GM23338 (cell line): Measurements from ENCODE around the gene CAST. TPM values are rescaled to one million over a fixed set of nuclear protein-coding genes. Genes with fewer than 3 reads are reported as not detected.

ENCODE experiments used
- ATAC-seq: fragments of 200-7000 bp; cut with Tn5 transposase; 3 replicates; pipeline ENCODE4 v1.9.1; 2020
- DNase-seq: peaks from one replicate; pipeline ENCODE4 v3.0.0-alpha.2; 2015; ENCODE audit warnings: low spot score
- H2AFZ ChIP-seq: fragments of 200-600 bp; sonication (generic); 2 replicates; pipeline ENCODE4 v1.8.0; 2016; ENCODE audit warnings: antibody characterized with exemption, mild to moderate bottlenecking, moderate library complexity
- H3F3A ChIP-seq: fragments of 200-600 bp; sonication (generic); replicated peaks from 2 replicates; pipeline ENCODE4 v1.8.0; 2017; ENCODE audit warnings: antibody characterized with exemption, mixed run types, low read depth
- H3K27ac ChIP-seq: fragments of 200-600 bp; sonication (generic); 2 replicates; pipeline ENCODE4 v1.6.1; 2016; ENCODE audit warnings: low read depth
- H3K27me3 ChIP-seq: fragments of 200-600 bp; sonication (generic); 2 replicates; pipeline ENCODE4 v1.8.0; 2016; ENCODE audit warnings: mild to moderate bottlenecking, mixed run types, moderate library complexity; ENCODE audit not compliant: insufficient read depth
- H3K36me3 ChIP-seq: fragments of 200-600 bp; sonication (generic); 2 replicates; pipeline ENCODE4 v1.8.0; 2016; ENCODE audit warnings: mild to moderate bottlenecking; ENCODE audit not compliant: insufficient read depth
- H3K4me1 ChIP-seq: fragments of 200-600 bp; sonication (generic); 2 replicates; pipeline ENCODE4 v1.8.0; 2016; ENCODE audit warnings: mild to moderate bottlenecking, moderate library complexity; ENCODE audit not compliant: insufficient read depth
- H3K4me2 ChIP-seq: fragments of 200-600 bp; sonication (generic); 2 replicates; pipeline ENCODE4 v1.7.1; 2017; ENCODE audit warnings: mixed run types
- H3K4me3 ChIP-seq: fragments of 200-600 bp; sonication (generic); 2 replicates; pipeline ENCODE4 v1.6.1; 2016; ENCODE audit warnings: mixed run types
- H3K79me2 ChIP-seq: fragments of 200-600 bp; sonication (generic); replicated peaks from 2 replicates; pipeline ENCODE4 v1.8.0; 2017; ENCODE audit warnings: mild to moderate bottlenecking; ENCODE audit not compliant: insufficient read depth
- H3K9me2 ChIP-seq: fragments of 200-600 bp; sonication (generic); 2 replicates; pipeline ENCODE4 v1.8.0; 2017; ENCODE audit not compliant: insufficient read depth
- H4K20me1 ChIP-seq: fragments of 200-600 bp; sonication (generic); replicated peaks from 2 replicates; pipeline ENCODE4 v1.8.0; 2017; ENCODE audit warnings: mild to moderate bottlenecking; ENCODE audit not compliant: insufficient read depth
- H3K27ac Mint-ChIP-seq: 2 replicates; pipeline ENCODE4 v1.8.0; 2020; ENCODE audit warnings: inconsistent platforms, mild to moderate bottlenecking, moderate library complexity, mixed read lengths
- H3K27me3 Mint-ChIP-seq: 3 replicates; pipeline ENCODE4 v1.8.0; 2022; ENCODE audit warnings: low read depth, mild to moderate bottlenecking, moderate library complexity, mixed read lengths, inconsistent platforms; ENCODE audit not compliant: insufficient read depth, poor library complexity
- H3K36me3 Mint-ChIP-seq: 3 replicates; pipeline ENCODE4 v1.8.0; 2021; ENCODE audit warnings: low read depth, mild to moderate bottlenecking, inconsistent platforms, moderate library complexity, mixed read lengths
- H3K4me1 Mint-ChIP-seq: 3 replicates; pipeline ENCODE4 v1.8.0; 2020; ENCODE audit warnings: mild to moderate bottlenecking, inconsistent platforms, mixed read lengths
- H3K4me3 Mint-ChIP-seq: 3 replicates; pipeline ENCODE4 v1.8.0; 2021; ENCODE audit warnings: moderate library complexity, mild to moderate bottlenecking, inconsistent platforms, mixed read lengths
- H3K9me3 Mint-ChIP-seq: 3 replicates; pipeline ENCODE4 v1.8.0; 2020; ENCODE audit warnings: moderate library complexity, mild to moderate bottlenecking, inconsistent platforms, mixed read lengths
- CREB1 ChIP-seq: fragments of 250-450 bp; sonication (Bioruptor Pico); IDR thresholded peaks from 2 replicates; pipeline ENCODE4 v1.5.0; 2020; ENCODE audit warnings: low read depth, mild to moderate bottlenecking, moderate library complexity
- JUNB ChIP-seq: IDR thresholded peaks from one replicate; pipeline ENCODE4 v1.6.1; 2016; ENCODE audit warnings: antibody characterized with exemption; ENCODE audit not compliant: unreplicated experiment
- POLR2AphosphoS5 ChIP-seq: IDR thresholded peaks from 2 replicates; pipeline ENCODE4 v1.6.1; 2016; ENCODE audit warnings: antibody characterized with exemption, low read depth
- REST ChIP-seq: IDR thresholded peaks from one replicate; pipeline ENCODE4 v1.6.1; 2018; ENCODE audit warnings: antibody characterized with exemption; ENCODE audit not compliant: unreplicated experiment
- ZNF331 ChIP-seq: fragments of 250-450 bp; sonication (Bioruptor Pico); IDR thresholded peaks from 2 replicates; pipeline ENCODE4 v1.5.0; 2020; ENCODE audit warnings: low read depth, mild to moderate bottlenecking, moderate library complexity
- ZNF462 ChIP-seq: fragments of 250-450 bp; sonication (Bioruptor Pico); IDR thresholded peaks from 2 replicates; pipeline ENCODE4 v1.5.0; 2020; ENCODE audit warnings: mild to moderate bottlenecking, moderate library complexity
- polyA plus RNA-seq: library from polyadenylated mRNA; unstranded; fragments of >200 nt; fragmentation: Nextera tagmentation; extraction: Ambion mirVana; gene quantifications from 2 replicates; pipeline ENCODE4 v1.2.1, GENCODE V29; 2016
- total RNA-seq: library from RNA; depleted of rRNA; stranded (reverse); fragments of >200 nt; shearing (Covaris generic); gene quantifications from 2 replicates; pipeline ENCODE4 v1.2.3, GENCODE V29; 2014

Gene CAST
- total and polyA plus RNA-seq, 2 experiments from 2014 or later: 37.9 to 57.7 TPM

- TF ChIP-seq ZNF331 (CRISPR knock-in tag) (no peak), ZNF462 (CRISPR knock-in tag) (no peak)
Measured at GRCh38 chr5:96648023-96648422, 14.2 kb upstream of the CAST start (continued).

GRCh38 chr5:96648593-96648992 lies 13.6 kb upstream of the CAST start:
- no peak overlapping the region for H2AFZ ChIP-seq
- no peaks in the 10 kb centered on the region for H3K27me3 ChIP-seq
- H4K20me1 ChIP-seq: no peaks in the 10 kb centered on the region
- H3K4me2 ChIP-seq: no peak overlapping the region
- peaks cover 17% of the 10 kb centered on the region for H3K4me1 Mint-ChIP-seq
- TF ChIP-seq REST (no peak), CREB1 (CRISPR knock-in tag) (no peak), POLR2AphosphoS5 (no peak), JUNB (no peak)
- no peaks in the 10 kb centered on the region for H3K36me3 ChIP-seq
- peaks cover 3% of the 10 kb centered on the region; the same call in 1 of the 2 replicates for H3K4me1 ChIP-seq
- H3K27me3 Mint-ChIP-seq: peaks cover 4% of the 10 kb centered on the region
- no peak overlapping the region for H3K4me3 Mint-ChIP-seq
- ATAC-seq (no peak), DNase-seq (no peak)
- no peak overlapping the region for H3K27ac Mint-ChIP-seq
- no peaks in the 10 kb centered on the region for H3K9me2 ChIP-seq
- H3K27ac ChIP-seq: no peak overlapping the region
- H3K4me3 ChIP-seq: no peak overlapping the region
- no peaks in the 10 kb centered on the region for H3F3A ChIP-seq
- no peaks in the 10 kb centered on the region for H3K9me3 Mint-ChIP-seq
- H3K79me2 ChIP-seq: no peaks in the 10 kb centered on the region
- H3K36me3 Mint-ChIP-seq: no peaks in the 10 kb centered on the region
